HUES64 (cell line): Measurements from ENCODE around the gene TRIM69. TPM values are rescaled to one million over a fixed set of nuclear protein-coding genes. Genes with fewer than 3 reads are reported as not detected.
"Not testable (repeated sequence)": the region's sequence is repeated elsewhere in the genome, so short reads cannot be mapped to it uniquely, and the experiment has no call there.

Source experiments
- H3K27ac ChIP-seq: 2 replicates; pipeline ENCODE4 v1.7.0; 2013; ENCODE audit warnings: low read depth, low read length, inconsistent platforms
- H3K27me3 ChIP-seq: 2 replicates; pipeline ENCODE4 v1.6.1; 2013; ENCODE audit warnings: mild to moderate bottlenecking, low read length; ENCODE audit not compliant: insufficient read depth
- H3K36me3 ChIP-seq: 2 replicates; pipeline ENCODE4 v1.6.1; 2013; ENCODE audit warnings: mild to moderate bottlenecking, low read length; ENCODE audit not compliant: insufficient read depth
- H3K4me1 ChIP-seq: 2 replicates; pipeline ENCODE4 v1.6.1; 2013; ENCODE audit warnings: mild to moderate bottlenecking, low read length, moderate library complexity; ENCODE audit not compliant: insufficient read depth
- H3K4me3 ChIP-seq: 2 replicates; pipeline ENCODE4 v1.5.1; 2013; ENCODE audit warnings: mild to moderate bottlenecking, low read length, moderate library complexity
- H3K9ac ChIP-seq: 2 replicates; pipeline ENCODE4 v1.6.1; 2013; ENCODE audit warnings: mild to moderate bottlenecking, low read depth, low read length
- H3K9me3 ChIP-seq: 2 replicates; pipeline ENCODE4 v1.6.1; 2013; ENCODE audit warnings: low read depth, low read length; ENCODE audit not compliant: insufficient read depth
- WGBS: fragments of 150-250, 120-280 bp; methylation state at CpG from one replicate; pipeline ENCODE4 v1.1.7; 2013; ENCODE audit warnings: missing lambda C conversion rate; 5-methylcytosine and 5-hydroxymethylcytosine counted together
- polyA plus RNA-seq, 2 experiments: library from polyadenylated mRNA; stranded (reverse); fragments of 50-300 nt; gene quantifications; one replicate each; pipeline ENCODE4 v1.2.3, GENCODE V29; 2013

Gene TRIM69, protein sequence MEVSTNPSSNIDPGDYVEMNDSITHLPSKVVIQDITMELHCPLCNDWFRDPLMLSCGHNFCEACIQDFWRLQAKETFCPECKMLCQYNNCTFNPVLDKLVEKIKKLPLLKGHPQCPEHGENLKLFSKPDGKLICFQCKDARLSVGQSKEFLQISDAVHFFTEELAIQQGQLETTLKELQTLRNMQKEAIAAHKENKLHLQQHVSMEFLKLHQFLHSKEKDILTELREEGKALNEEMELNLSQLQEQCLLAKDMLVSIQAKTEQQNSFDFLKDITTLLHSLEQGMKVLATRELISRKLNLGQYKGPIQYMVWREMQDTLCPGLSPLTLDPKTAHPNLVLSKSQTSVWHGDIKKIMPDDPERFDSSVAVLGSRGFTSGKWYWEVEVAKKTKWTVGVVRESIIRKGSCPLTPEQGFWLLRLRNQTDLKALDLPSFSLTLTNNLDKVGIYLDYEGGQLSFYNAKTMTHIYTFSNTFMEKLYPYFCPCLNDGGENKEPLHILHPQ
- polyA plus RNA-seq (2013, experiment 1 of 2): 2.8 TPM
- polyA plus RNA-seq (2013, experiment 2 of 2): 4.6 TPM

DNA sequence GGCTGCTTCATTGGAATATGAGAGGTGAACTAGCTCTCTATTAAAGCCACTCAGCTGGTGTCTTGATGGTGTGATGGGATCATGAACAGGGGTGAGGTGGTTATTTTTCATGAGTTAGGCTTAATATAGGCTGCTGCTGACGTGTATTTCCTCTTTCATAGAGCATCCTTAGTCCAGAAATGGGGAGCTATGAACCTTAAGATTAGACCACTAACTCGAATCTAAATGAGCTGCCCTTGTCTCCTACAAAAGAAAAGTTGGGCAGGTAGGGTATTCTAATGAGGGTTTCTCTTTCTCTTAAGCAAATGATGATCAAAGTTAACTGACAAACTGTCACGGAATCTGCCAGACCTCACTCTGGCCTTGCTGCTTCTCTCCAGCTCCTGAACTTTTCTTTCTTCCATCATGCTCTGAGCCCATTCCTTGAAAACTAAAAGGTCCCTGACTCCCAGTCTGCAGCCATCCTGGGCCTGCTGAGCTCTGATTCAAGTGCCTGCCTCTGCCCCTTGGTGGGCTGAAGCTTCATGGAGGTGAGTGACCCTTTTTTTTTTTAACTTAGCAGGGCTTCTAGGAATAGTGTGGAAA, at the start of gene TRIM69:
Gene TRIM69 (plus strand): TSS at position 348 of the 585 bp plus-strand sequence. CDS start 177 bp downstream, at position 525.
- Histone ChIP-seq H3K9me3 (no peaks in the 10 kb centered on the region), H3K4me3 (no peak within 1 kb of the TSS), H3K9ac (no peak within 1 kb of the TSS), H3K36me3 (peaks cover 4% of the 10 kb centered on the region; the same call in 1 of the 2 replicates), H3K27ac (no peak within 1 kb of the TSS), H3K4me1 (peaks cover 4% of the 10 kb centered on the region; the same call in 1 of the 2 replicates), H3K27me3 (no peaks in the 10 kb centered on the region)
- WGBS: 90% methylated on average over 3 of the region's 3 CpGs

DNA sequence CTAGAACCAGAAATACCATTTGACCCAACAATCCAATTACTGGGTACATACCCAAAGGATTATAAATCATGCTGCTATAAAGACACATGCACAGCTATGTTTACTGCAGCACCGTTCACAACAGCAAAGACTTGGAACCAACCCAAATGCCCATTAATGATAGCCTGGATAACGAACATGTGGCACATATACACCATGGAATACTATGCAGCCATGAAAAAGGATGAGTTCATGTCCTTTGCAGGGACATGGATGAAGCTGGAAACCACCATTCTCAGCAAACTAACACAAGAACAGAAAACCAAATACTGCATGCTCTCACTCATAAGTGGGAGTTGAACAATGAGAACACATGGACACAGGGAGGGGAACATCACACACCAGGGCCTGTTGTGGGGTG, 47.0 kb upstream of the TRIM69 start:
- not testable (repeated sequence) for H3K4me1 ChIP-seq, H3K4me3 ChIP-seq, H3K27me3 ChIP-seq, H3K9ac ChIP-seq, H3K27ac ChIP-seq, H3K9me3 ChIP-seq, H3K36me3 ChIP-seq
- WGBS: 94% methylated on average over 2 of the region's 2 CpGs

DNA sequence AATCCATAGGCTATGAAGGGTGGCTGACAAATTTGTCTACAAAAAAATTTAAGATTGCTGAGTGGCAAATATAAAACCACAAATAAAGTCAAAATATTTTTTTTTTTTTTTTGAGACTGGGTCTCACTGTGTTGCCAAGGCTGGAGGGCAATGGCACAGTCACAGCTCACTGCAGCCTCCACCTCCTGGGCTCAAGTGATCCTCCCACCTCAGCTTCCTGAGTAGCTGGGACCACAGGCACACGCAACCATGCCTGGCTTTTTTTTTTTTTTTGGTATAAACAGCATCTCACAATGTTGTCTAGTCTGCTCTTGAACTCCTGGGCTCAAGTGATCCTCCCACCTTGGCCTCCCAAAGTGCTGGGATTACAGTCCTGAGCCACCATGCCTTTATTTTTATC, 46.1 kb upstream of the TRIM69 start:
- not testable (repeated sequence) for H3K27ac ChIP-seq, H3K36me3 ChIP-seq, H3K27me3 ChIP-seq, H3K4me3 ChIP-seq, H3K9ac ChIP-seq, H3K4me1 ChIP-seq, H3K9me3 ChIP-seq
- WGBS: 74% methylated on average over 1 of the region's 1 CpG

DNA sequence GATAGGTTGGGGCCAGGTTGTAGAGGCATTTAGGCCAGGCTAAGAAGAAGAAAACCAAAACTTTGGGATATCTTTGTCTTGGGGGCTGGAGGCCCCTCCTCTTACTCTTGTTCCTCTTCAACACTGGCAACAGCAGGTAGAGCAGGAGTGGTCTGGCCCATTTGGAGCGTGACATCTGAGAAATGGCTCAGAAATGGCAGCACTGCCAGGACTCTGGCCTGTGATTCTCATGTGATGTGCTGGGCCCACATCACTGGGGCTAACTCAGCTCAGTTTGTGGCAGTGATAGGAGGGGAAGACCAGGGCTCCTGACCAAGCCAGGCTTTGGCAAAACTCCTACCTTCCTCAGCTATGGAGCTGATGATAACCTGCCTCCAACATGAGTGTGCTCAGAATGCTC, 43.7 kb upstream of the TRIM69 start:
- WGBS: 89% methylated on average over 1 of the region's 1 CpG
- Histone ChIP-seq H3K4me3 (no peak overlapping the region), H3K4me1 (no peaks in the 10 kb centered on the region), H3K36me3 (no peaks in the 10 kb centered on the region), H3K9ac (no peak overlapping the region), H3K9me3 (no peaks in the 10 kb centered on the region), H3K27ac (no peak overlapping the region), H3K27me3 (no peaks in the 10 kb centered on the region)

DNA sequence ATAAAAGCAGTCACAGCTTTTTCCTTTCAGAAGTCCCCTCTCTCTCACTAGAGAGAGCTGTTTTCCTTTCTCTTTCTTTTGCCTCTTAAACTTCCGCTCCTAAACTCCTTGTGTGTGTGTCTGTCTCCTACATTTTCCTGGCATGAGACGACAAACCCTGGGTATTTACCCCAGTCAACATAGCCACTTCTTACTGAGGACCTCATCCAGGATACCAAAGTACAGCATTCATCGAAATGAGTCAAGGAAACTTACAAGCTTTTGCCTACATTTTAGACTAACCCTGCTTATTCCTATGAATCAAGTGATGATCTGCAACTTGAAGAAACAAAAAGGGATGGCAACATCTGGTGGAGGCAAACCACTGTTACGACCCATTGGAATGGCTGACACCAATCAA, 41.9 kb upstream of the TRIM69 start:
- Histone ChIP-seq H3K27me3 (no peaks in the 10 kb centered on the region), H3K9ac (no peak overlapping the region), H3K9me3 (no peaks in the 10 kb centered on the region), H3K4me1 (no peaks in the 10 kb centered on the region), H3K27ac (no peak overlapping the region), H3K4me3 (no peak overlapping the region), H3K36me3 (no peaks in the 10 kb centered on the region)
- WGBS: 91% methylated on average over 4 of the region's 4 CpGs

DNA sequence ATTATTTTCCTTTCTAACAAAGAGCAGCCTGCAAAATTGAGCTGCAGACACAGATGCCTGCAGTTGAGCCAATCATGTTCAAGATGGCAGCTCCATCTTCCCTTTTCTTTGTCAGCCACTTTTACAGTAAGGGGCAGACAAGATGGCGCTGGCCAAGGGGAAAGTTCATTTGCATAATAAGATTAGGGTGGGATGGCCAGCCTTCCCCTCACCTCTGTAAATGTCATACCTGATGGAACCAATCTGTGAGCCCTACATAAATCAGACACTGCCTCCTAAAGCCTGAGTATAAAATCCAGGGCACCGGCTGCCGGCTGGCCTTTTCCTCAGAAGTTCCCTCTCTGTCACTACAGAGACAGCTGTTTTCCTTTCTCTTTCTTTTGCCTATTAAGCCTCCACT, 41.0 kb upstream of the TRIM69 start:
- H3K4me3 ChIP-seq: no peak overlapping the region
- no peaks in the 10 kb centered on the region for H3K27me3 ChIP-seq
- WGBS: 94% methylated on average over 2 of the region's 3 CpGs
- no peak overlapping the region for H3K27ac ChIP-seq
- H3K4me1 ChIP-seq: no peaks in the 10 kb centered on the region
- H3K9ac ChIP-seq: no peak overlapping the region
- H3K9me3 ChIP-seq: no peaks in the 10 kb centered on the region
- no peaks in the 10 kb centered on the region for H3K36me3 ChIP-seq

DNA sequence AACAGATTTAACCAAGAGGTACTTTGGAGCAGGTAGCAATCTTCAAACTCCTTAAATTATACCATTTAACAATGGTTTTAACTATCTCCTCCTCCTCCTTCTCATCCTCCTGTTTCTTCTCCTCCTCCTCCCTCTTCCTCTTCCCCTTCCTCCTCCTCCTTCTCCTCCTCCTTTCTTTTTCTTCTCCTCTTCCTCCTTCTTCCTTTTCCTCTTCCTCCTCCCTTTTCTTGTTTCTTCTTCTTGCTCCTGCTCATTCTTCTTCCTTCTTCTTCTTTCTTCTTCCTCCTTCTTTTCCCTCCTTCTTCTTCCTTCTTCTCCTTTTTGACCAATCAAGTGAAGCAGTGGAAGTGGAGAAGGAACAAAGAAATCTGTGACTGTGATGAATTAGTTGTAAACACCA, 39.3 kb upstream of the TRIM69 start:
- Histone ChIP-seq H3K36me3 (no peaks in the 10 kb centered on the region), H3K9me3 (no peaks in the 10 kb centered on the region), H3K27ac (no peak overlapping the region), H3K27me3 (no peaks in the 10 kb centered on the region), H3K4me3 (no peak overlapping the region), H3K4me1 (no peaks in the 10 kb centered on the region), H3K9ac (no peak overlapping the region)

DNA sequence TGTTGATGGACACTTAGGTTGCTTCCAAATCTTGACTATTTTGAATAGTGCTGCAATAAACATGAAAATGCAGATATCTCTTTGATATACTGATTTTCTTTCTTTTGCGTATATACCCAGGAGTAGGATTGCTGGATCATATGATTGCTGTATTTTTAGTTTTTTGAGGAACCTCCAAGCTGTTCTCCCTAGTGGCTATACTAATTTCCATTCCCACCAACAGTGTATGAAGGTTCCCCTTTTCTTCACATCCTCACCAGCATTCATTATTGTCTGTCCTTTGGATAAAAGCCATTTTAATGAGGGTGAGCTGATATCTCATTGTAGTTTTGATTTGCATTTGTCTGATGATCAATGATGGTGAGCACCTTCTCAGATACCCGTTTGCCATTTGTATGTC, 37.7 kb upstream of the TRIM69 start:
- WGBS: 94% methylated on average over 1 of the region's 2 CpGs
- no peak overlapping the region for H3K9ac ChIP-seq
- no peak overlapping the region for H3K4me3 ChIP-seq
- H3K9me3 ChIP-seq: no peaks in the 10 kb centered on the region
- H3K27me3 ChIP-seq: no peaks in the 10 kb centered on the region
- H3K36me3 ChIP-seq: no peaks in the 10 kb centered on the region
- no peaks in the 10 kb centered on the region for H3K4me1 ChIP-seq
- no peak overlapping the region for H3K27ac ChIP-seq

DNA sequence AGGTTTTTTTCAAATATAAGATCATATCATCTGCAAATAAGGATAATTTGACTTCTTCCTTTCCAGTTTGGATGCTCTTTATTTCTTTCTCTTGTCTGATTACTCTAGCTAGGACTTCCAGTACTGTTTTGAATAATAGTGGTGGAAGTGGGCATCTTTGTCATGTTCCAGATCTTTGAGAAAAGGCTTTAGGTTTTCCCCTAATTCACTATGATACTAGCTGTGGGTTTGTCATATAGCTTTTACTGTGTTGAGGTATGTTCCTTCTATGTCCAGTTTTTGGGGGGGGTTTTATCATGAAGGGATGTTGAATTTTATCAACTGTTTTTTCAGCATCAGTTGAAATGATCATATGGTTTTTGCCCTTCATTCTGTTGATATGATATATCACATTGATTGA, 35.7 kb upstream of the TRIM69 start:
- H3K4me1 ChIP-seq, H3K27me3 ChIP-seq, H3K9ac ChIP-seq, H3K36me3 ChIP-seq, H3K9me3 ChIP-seq, H3K4me3 ChIP-seq, H3K27ac ChIP-seq: not testable (repeated sequence)

DNA sequence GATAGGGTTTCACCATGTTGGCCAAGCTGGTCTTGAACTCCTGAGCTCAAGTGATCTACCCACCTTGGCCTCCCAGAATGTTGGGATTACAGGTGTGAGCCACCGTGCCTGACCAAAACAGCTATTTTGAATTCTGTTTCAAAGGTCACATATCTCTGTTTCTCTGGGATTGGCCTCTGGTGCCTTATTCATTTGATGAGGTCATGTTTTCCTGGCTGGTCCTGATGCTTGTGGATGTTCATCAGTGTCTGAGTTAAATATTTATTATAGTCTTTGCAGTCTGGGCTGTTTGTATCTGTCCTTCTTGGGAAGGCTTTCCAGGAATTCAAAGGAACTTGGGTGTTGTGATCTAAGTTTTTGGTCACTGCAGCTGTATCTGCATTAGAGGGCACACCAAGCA, 30.3 kb upstream of the TRIM69 start:
- Histone ChIP-seq H3K4me3 (no peak overlapping the region), H3K9ac (no peak overlapping the region), H3K4me1 (no peaks in the 10 kb centered on the region), H3K9me3 (no peaks in the 10 kb centered on the region), H3K27ac (no peak overlapping the region), H3K27me3 (no peaks in the 10 kb centered on the region), H3K36me3 (no peaks in the 10 kb centered on the region)
- 82% methylated on average over 1 of the region's 1 CpG for WGBS

DNA sequence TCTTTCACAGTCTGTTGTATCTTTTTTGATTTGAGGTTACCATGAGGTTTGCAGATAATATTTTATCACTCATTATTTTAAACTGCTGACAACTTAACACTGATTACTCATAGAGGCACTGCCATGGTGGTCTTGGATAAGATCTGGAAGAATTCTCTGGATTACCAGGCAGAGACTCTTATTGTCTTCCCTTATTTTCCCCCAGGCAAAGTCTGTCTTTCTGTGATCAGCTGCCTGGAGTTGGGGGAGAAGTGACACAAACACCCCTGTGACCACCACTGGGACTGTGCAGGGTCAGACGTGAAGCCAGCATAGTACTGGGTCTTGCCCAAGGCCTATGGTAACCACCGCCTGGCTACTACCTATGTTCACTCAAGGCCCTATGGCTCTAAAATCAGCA, 29.9 kb upstream of the TRIM69 start:
- H3K4me3 ChIP-seq: no peak overlapping the region
- H3K9ac ChIP-seq: no peak overlapping the region
- no peak overlapping the region for H3K27ac ChIP-seq
- 91% methylated on average over 2 of the region's 2 CpGs for WGBS
- no peaks in the 10 kb centered on the region for H3K9me3 ChIP-seq
- no peaks in the 10 kb centered on the region for H3K4me1 ChIP-seq
- H3K36me3 ChIP-seq: no peaks in the 10 kb centered on the region
- no peaks in the 10 kb centered on the region for H3K27me3 ChIP-seq
